GM18873 (cell line): ENCODE data around the gene SMC3.
"Not testable (repeated sequence)": the region's sequence is repeated elsewhere in the genome, so short reads cannot be mapped to it uniquely, and the experiment has no call there.

Experiments
- ATAC-seq: cut with Tn5 transposase; IDR thresholded peaks from one replicate; pipeline ENCODE4 v1.9.1; 2021; ENCODE audit warnings: mild to moderate bottlenecking, moderate library complexity, moderate number of reproducible peaks; ENCODE audit not compliant: unreplicated experiment, low FRiP score

Gene SMC3

DNA sequence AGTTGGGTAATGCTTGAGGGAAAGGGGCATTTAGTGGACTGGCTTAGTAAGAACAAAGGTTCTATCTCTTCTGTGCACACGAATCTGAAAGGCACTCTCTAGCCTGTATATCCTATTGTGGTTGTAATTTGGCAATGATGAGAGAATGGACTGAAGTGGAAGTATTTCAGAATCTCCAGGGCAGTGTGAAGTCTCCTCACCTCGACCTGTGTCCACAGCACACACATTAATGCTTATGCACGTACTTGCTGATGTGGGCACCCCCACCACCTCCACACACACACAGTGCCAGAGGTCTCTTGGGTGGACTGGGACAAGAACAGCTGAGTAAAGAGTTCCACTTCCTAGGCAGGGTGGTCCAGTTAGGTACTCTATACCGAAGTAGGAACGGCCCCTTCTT is 6.9 kb downstream of the SMC3 start:
- ATAC-seq, result no peak

- ATAC-seq, result no peak
Measured at GRCh38 chr10:110576220-110576619, 8.7 kb downstream of the SMC3 start.

- no peak for ATAC-seq
Measured at GRCh38 chr10:110577056-110577455, 9.6 kb downstream of the SMC3 start.

- ATAC-seq, result no peak
Measured at GRCh38 chr10:110584006-110584405, 16.5 kb downstream of the SMC3 start.

DNA sequence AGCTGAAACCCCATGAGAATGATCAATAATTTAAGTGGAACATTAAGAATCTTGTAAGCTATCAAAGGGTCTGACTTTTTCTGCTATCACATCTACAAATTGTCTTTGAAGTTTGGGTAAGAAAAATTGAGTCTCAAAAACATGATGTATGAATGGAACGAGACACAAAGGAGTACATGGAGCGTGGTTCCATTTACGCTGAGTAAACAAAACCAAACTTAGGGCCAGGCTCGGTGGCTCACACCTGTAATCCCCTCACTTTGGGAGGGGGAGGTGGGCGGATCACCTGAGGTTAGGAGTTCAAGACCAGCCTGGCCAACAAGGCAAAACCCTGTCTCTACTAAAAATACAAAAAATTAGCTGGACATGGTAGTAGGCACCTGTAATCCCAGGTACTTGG is 24.3 kb downstream of the SMC3 start:
- no peak for ATAC-seq

DNA sequence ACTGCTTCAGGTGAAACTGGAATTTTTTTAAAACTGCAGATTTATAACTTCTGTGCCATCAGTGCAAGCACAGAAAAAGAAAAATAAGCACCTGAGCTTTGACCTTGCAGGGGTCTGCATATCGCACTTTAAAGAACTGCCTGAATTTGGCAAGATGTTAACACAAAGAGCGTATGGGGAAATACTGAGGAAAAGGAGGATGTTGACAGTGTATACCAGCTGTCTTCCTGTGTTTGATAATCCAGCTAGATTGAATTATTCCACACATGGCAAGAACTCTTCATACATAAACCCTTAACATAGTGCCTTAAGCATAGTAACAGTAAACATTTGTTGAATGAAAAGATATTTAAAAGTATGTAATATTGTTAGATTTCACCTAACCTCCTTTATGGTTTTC is 30.0 kb downstream of the SMC3 start:
- no peak for ATAC-seq

DNA sequence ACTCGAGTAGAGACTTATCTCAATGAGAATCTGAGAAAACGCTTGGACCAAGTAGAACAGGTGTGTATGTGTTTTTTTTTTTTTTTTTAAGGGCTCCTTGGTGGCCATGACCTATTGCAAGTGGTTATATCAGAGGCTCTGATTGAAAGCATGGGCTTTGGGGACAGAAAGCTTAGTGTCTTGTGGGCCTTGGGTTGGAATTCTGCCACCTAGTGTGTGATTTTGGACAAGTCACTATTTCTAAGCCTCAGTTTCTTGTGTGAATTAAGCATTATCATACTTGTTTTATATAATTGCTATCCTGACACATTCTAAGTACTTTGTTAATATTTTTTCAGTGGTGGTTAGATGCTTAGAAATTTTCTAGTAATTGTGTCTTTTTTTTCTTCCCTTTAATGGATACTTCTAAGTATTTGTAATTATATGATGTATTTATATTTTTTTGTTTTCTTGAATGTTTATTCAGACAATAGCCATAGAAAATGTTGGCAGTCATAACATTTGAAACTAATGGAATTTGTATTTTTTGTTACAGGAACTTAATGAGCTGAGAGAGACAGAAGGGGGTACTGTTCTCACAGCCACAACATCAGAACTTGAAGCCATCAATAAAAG is 33.1 kb downstream of the SMC3 start:
- peak; percentile 47 for ATAC-seq

GRCh38 chr10:110601581-110601980 is 34.1 kb downstream of the SMC3 start:
- no peak for ATAC-seq

GRCh38 chr10:110608087-110608486 is 40.6 kb downstream of the SMC3 start:
- no peak for ATAC-seq

DNA sequence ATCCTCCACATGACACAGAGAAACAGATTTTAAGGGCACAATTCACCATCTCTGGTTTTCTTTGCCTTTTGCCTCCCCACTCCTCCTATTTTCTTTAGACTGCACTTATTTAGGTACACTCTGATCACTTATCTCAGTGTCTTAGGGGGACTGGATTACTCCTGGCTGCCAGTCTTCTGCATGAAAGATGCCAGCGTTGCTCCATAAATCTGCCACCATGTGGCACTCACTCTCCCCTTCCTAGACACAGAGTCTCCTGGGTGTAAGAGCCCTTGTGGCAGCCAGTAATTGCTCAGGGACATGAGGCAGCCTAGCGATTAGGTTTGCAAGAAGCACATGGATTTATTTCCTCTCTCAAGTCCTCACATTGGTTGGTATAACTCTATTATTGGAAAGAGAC is 42.1 kb downstream of the SMC3 start:
- no peak for ATAC-seq

- no peak for ATAC-seq
Measured at GRCh38 chr10:110610308-110610774, 42.8 kb downstream of the SMC3 start.

DNA sequence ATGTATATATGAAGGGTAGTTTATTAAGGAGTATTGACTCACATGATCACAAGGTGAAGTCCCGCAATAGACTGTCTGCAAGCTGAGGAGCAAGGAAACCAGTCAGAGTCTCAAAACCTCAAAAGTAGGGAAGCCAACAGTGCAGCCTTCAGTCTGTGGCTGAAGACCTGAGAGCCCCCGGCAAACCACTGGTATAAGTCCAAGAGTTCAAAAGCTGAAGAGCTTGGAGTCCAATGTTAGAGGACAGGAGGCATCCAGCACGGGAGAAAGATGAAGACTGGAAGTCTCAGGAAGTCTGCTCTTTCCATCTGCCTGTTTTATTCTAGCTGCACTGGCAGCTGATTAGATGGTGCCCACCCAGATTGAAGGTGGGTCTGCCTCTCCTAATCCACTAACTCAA is 43.3 kb downstream of the SMC3 start:
- not testable (repeated sequence) for ATAC-seq

- no peak for ATAC-seq
Measured at GRCh38 chr10:110612087-110612486, 44.6 kb downstream of the SMC3 start.

DNA sequence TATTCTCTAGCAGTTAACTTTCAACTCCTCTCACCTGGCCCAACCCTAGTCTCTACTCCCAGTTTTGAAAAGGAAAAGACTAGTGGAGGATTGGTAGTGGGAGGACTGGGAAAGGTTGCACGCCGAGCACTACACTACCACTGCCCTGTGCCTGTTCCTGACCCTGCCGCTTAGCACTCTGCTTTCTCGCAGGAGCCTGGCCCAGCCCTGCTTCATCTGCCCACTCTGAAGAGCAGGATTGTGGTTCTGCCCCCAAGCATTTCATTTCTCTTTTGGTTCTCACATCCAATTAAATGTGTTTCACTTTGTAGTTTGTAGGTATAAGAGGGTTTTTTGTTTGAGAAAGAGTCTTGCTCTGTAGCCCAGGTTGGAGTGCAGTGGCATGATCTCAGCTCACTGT is 45.1 kb downstream of the SMC3 start:
- ATAC-seq, result no peak

DNA sequence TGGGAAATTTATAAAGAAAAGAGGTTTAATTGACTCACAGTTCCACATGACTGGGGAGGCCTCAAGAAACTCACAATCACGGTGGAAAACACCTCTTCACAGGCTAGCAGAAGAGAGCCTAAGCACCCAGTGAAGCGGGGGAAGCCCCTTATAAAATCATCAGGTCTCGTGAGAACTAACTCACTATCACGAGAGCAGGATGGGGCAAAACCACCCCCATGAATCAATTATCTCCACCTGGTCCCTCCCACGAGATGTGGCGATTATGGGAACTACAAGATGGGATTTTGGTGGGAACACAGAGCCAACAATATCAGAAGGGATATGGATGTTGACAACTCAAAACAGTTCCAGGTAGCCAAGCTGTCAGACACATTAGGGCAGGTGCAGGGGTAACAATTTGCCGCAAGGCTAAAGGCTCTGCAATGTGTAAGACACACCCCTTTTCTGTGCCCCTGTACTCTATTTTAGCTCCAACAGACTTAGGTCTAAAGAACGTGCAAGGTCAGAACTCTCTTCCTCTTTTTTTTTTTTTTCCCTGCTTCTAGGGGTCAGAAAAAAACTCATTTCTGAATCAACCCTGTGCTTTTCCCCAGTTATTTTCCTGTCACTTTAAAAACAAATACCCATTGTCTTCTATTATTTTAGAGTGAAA is 46.0 kb downstream of the SMC3 start:
- ATAC-seq, result peak; percentile 21

- peak; percentile 65 for ATAC-seq
Measured at GRCh38 chr10:110613996-110614495, 46.6 kb downstream of the SMC3 start.

DNA sequence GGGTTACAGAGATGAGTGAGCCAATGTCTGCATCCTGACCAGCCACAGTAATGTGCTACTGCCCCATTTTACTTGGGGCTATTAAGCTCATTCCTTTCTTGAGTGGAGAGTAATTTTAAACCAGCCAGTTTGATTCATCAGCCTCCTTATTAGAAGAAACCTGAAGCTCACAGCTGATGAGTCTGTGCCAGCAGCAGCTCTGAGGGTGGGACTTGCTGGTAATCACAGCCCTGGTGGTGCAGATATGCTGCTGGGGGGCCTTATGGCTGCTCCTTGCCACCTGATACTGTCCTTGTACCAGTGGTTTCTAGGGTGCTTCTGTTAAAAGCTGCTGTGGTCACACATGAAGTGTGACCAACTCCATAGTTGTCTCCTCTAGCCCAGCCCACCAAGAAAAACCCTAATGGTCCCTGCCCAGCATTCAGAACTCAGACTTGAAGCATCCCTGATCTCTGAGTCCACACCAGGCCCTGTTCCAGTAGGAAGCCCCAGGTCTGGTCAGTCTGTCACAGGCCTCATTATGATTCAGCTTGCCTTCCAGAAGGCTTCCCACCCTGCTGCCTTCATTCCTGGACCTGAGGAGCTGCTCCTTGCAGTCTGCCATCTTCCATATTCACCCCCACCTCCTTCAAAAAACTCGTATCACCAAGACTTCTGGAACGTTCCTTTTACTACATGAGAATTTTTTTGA is 47.7 kb downstream of the SMC3 start:
- ATAC-seq, result no peak

DNA sequence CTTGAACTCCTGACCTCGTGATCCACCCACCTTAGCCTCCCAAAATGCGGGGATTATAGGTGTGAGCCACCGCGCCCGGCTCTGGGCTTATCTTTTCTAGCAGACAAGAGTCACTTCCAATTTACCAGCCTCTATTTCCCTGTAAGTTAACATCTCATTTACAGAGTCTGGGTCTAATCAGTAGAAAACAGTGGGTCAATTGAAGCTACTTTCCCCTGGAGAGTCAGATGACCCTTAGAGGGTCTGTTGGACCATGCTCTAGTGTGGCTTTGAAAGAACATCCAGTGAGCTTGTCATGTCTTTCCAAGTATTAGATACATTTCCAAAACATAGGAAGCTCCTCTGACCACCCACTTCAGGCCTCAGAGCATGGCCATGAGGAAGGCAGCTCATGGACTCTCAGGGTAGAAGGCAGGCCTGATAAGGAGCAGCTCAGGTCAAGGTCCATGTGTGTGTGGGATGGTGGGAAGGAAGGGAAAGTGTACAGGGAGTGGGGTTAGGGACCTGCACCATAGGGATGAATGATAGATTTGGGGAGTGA is 49.1 kb downstream of the SMC3 start:
- no peak for ATAC-seq

DNA sequence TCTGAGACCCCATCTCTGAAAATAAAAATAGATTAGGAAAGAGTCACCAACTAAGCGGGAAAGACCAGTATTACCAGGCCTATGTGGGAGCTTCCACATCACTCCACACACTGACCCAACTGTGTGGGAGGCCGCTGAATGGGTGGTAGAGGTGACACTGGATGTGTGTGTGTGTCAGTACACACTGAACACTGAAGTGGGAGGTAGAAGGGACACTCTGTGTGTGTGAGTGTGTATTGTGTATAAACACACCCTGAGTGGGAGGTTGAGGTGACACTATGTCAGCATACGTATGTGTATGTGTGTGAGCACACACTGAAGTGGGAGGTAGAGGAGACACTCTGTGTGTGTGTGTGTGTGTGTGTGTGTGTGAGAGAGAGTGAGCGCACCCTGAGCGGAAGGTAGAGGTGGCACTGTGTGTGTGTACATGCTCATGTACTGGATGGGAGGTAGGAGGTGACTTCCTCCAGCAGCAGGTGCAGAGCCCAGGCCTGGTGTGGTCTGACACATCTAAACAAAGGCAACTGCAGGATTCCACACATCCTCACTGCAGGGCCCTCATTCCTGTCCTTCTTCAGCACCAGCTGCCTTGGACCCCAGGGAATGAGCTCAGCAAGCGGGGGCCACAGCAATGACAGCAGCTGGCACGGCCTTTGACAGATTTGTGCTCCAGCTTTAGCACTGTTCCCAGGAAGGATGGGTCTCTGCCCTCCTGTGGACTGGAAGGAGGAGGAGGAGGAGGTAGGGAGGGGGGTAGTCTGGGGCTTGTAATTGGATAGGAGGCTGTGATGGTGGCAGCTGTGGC is 50.1 kb downstream of the SMC3 start:
- ATAC-seq, result no peak

- no peak for ATAC-seq
Measured at GRCh38 chr10:110618230-110618610, 50.7 kb downstream of the SMC3 start.
